ENCODE data around the gene CZIB.

The CZIB gene

GRCh38 chr1:53165408-53165961 is 54.9 kb downstream of the CZIB start:
- no peak for TF ChIP-seq POLR2AphosphoS5 (IDR thresholded peaks at IDR 0.05; ENCODE audit: low read depth, low read length)
- no peak for TF ChIP-seq TAF1 (IDR thresholded peaks at IDR 0.05; ENCODE audit: borderline replicate concordance, low read depth, low read length)
- DNase-seq (ENCODE audit: insufficient read length) (no peak), FAIRE-seq (no peak)

All from GM12892 (cell line).